K562 (cell line): ENCODE results near the gene PODXL2. TPM values are rescaled to one million over a fixed set of nuclear protein-coding genes. Genes with fewer than 3 reads are reported as not detected.
A peak's percentile ranks its signal among the peaks of the same experiment; 100 is the strongest.

ENCODE experiments used
- ATAC-seq: fragments of 200-7000 bp; cut with Tn5 transposase; 3 replicates; pipeline ENCODE4 v1.9.1; 2020; ENCODE audit warnings: moderate library complexity
- BruUV-seq: library from RNA; stranded (reverse); fragments of 400-500 nt; replicated peaks from 2 replicates; lab custom pipeline; 2021; lab: Mats Ljungman, UMichigan
- CTCF ChIA-PET: fragments of 300-600 bp; formaldehyde crosslinking; extraction: SDS; loops from one replicate; lab custom pipeline; 2021; ENCODE audit warnings: low intra/inter-chr PET ratio; lab: Yijun Ruan, JAX
- POLR2A ChIA-PET: fragments of 300-600, 350-650 bp; sonication (Branson Sonifier 250); formaldehyde crosslinking; extraction: SDS; loops from one replicate; lab custom pipeline; 2021; ENCODE audit warnings: antibody characterized with exemption, inconsistent platforms; lab: Yijun Ruan, JAX
- DNase-seq, 4 experiments: peaks; one replicate each; pipeline versions ENCODE4 v3.0.0 to v3.0.0-alpha.2; 2011 to 2018; ENCODE audit warnings: low spot score in 3 of 4, mixed read lengths in 3 of 4; ENCODE audit errors: extremely low read depth in 1 of 4
- FAIRE-seq: peaks from 2 replicates; lab custom pipeline; 2011; peaks lifted over from hg19 to GRCh38; lab: Jason Lieb, UNC
- H2AFZ ChIP-seq: 2 replicates; pipeline ENCODE4 v1.6.0; 2011; ENCODE audit warnings: low read depth, low read length, control low read depth, inconsistent platforms
- H3K27ac ChIP-seq: fragments of 200-600 bp; 3 replicates; pipeline ENCODE4 v1.8.0; 2011; ENCODE audit warnings: low read depth, mild to moderate bottlenecking, control low read depth, inconsistent platforms, low read length, moderate library complexity, mixed read lengths; ENCODE audit errors: extremely low read depth
- H3K27me3 ChIP-seq, 2 experiments: fragments of 300-600 bp in 1 of 2; 2 replicates in 1 of 2; 3 replicates in 1 of 2; pipeline versions ENCODE4 v1.6.0 to v1.8.0; 2011; ENCODE audit warnings: inconsistent platforms in 2 of 2, low read length in 2 of 2, mild to moderate bottlenecking in 1 of 2, mixed read lengths in 1 of 2, moderate library complexity in 1 of 2; ENCODE audit not compliant: control insufficient read depth in 2 of 2, insufficient read depth in 2 of 2
- H3K36me3 ChIP-seq: fragments of 300-600 bp; 3 replicates; pipeline ENCODE4 v1.8.0; 2011; ENCODE audit warnings: mild to moderate bottlenecking, low read length, inconsistent platforms; ENCODE audit not compliant: control insufficient read depth, insufficient read depth
- H3K4me1 ChIP-seq, 2 experiments: fragments of 200-600 bp in 1 of 2; replicated peaks in 1 of 2; 2 replicates in 1 of 2; 3 replicates in 1 of 2; pipeline versions ENCODE4 v1.5.1 to v1.8.0; 2011; ENCODE audit warnings: inconsistent platforms in 2 of 2, low read length in 2 of 2, mild to moderate bottlenecking in 1 of 2, mixed read lengths in 1 of 2, moderate library complexity in 1 of 2; ENCODE audit not compliant: control insufficient read depth in 2 of 2, insufficient read depth in 2 of 2
- H3K4me2 ChIP-seq: 2 replicates; pipeline ENCODE4 v1.6.1; 2011; ENCODE audit warnings: low read length, control low read depth, inconsistent platforms, mixed read lengths; ENCODE audit not compliant: insufficient read depth
- H3K4me3 ChIP-seq: fragments of 200-600 bp; sonication (generic), shearing (Covaris generic); 2 replicates; pipeline ENCODE4 v1.5.1; 2016; ENCODE audit warnings: control low read depth, inconsistent platforms
- H3K79me2 ChIP-seq: fragments of 200-600 bp; 3 replicates; pipeline ENCODE4 v1.8.0; 2011; ENCODE audit warnings: low read length, inconsistent platforms; ENCODE audit not compliant: control insufficient read depth, insufficient read depth
- H3K9ac ChIP-seq, 2 experiments: 2 replicates each; pipeline versions ENCODE4 v1.6.0 to v1.6.1; 2011; ENCODE audit warnings: low read depth in 2 of 2, low read length in 2 of 2, control low read depth in 1 of 2, inconsistent platforms in 1 of 2, mild to moderate bottlenecking in 1 of 2, mixed read lengths in 1 of 2; ENCODE audit not compliant: insufficient read depth in 1 of 2
- H3K9me1 ChIP-seq: one replicate; pipeline ENCODE4 v1.6.0; 2011; ENCODE audit warnings: inconsistent platforms, mild to moderate bottlenecking, low read length, moderate library complexity; ENCODE audit not compliant: control insufficient read depth, insufficient read depth
- H3K9me3 ChIP-seq: replicated peaks from 2 replicates; pipeline ENCODE4 v1.5.1; 2011; ENCODE audit warnings: low read depth, low read length, inconsistent platforms; ENCODE audit not compliant: control insufficient read depth, insufficient read depth
- H4K20me1 ChIP-seq: replicated peaks from 2 replicates; pipeline ENCODE4 v1.6.1; 2011; ENCODE audit warnings: low read length, inconsistent platforms, mixed read lengths; ENCODE audit not compliant: control insufficient read depth, insufficient read depth
- CBFA2T2 ChIP-seq: fragments of 450-650 bp; conservative IDR thresholded peaks from 2 replicates; pipeline ENCODE4 v1.6.1; 2017; ENCODE audit warnings: mild to moderate bottlenecking
- CBFA2T3 ChIP-seq: fragments of 450-650 bp; IDR thresholded peaks from 2 replicates; pipeline ENCODE4 v1.6.1; 2017
- CXXC5 ChIP-seq: fragments of 250-450 bp; sonication (Bioruptor Pico); IDR thresholded peaks from 2 replicates; pipeline ENCODE4 v1.8.0; 2022; ENCODE audit warnings: inconsistent platforms, mild to moderate bottlenecking, moderate library complexity
- DACH1 ChIP-seq: fragments of 450-650 bp; IDR thresholded peaks from 2 replicates; pipeline ENCODE4 v1.6.1; 2018; ENCODE audit not compliant: partially characterized antibody
- EZH2 ChIP-seq: IDR thresholded peaks from 2 replicates; pipeline ENCODE4 v1.6.1; 2012; ENCODE audit warnings: low read depth, mild to moderate bottlenecking, inconsistent platforms, low read length, borderline replicate concordance
- GTF2F1 ChIP-seq: IDR thresholded peaks from 2 replicates; pipeline ENCODE4 v1.6.1; 2011; ENCODE audit warnings: low read depth, low read length, improper control_type of control experiment
- JUND ChIP-seq, 2 experiments: IDR thresholded peaks; 2 replicates in 1 of 2; 3 replicates in 1 of 2; pipeline ENCODE4 v1.6.1; 2011; ENCODE audit warnings: borderline replicate concordance in 2 of 2, low read depth in 2 of 2, low read length in 2 of 2, improper control_type of control experiment in 1 of 2, missing biosample characterization in 1 of 2, missing genetic modification characterization in 1 of 2, missing genetic modification reagents in 1 of 2
- KAT2B ChIP-seq: IDR thresholded peaks from one replicate; pipeline ENCODE4 v1.6.1; 2012; ENCODE audit warnings: low read depth, mild to moderate bottlenecking, control low read depth, inconsistent platforms, low read length, moderate library complexity
- NCOR1 ChIP-seq: fragments of 450-650 bp; IDR thresholded peaks from 2 replicates; pipeline ENCODE4 v1.6.1; 2016; ENCODE audit warnings: mild to moderate bottlenecking, moderate library complexity
- OTX1 ChIP-seq: fragments of 450-650 bp; formaldehyde crosslinking; IDR thresholded peaks from 2 replicates; pipeline ENCODE4 v1.4.0; 2022; ENCODE audit warnings: mild to moderate bottlenecking
- SMARCE1 ChIP-seq: fragments of 450-650 bp; IDR thresholded peaks from 2 replicates; pipeline ENCODE4 v1.7.1; 2016; ENCODE audit warnings: mild to moderate bottlenecking
- THRAP3 ChIP-seq: fragments of 450-650 bp; IDR thresholded peaks from 2 replicates; pipeline ENCODE4 v1.6.1; 2016; ENCODE audit warnings: mild to moderate bottlenecking, inconsistent platforms, borderline replicate concordance
- YY1 ChIP-seq, 3 experiments: IDR thresholded peaks; 2 replicates each; pipeline ENCODE4 v1.6.1; 2011; ENCODE audit warnings: low read length in 2 of 3, mild to moderate bottlenecking in 2 of 3, moderate library complexity in 2 of 3, borderline replicate concordance in 1 of 3, control low read depth in 1 of 3, low read depth in 1 of 3; ENCODE audit not compliant: insufficient read depth in 3 of 3, insufficient replicate concordance in 2 of 3, control insufficient read depth in 1 of 3, insufficient read length in 1 of 3; ENCODE audit errors: extremely low read depth in 1 of 3
- ZBTB9 ChIP-seq: fragments of 450-650 bp; formaldehyde crosslinking; IDR thresholded peaks from 2 replicates; pipeline ENCODE4 v1.4.0; 2020; ENCODE audit warnings: mild to moderate bottlenecking, moderate library complexity
- ZMIZ1 ChIP-seq, 2 experiments: fragments of 150-350 bp in 1 of 2; IDR thresholded peaks; 2 replicates each; pipeline ENCODE4 v1.6.1; 2012 to 2016; ENCODE audit warnings: low read depth in 2 of 2, low read length in 2 of 2, mild to moderate bottlenecking in 1 of 2, moderate library complexity in 1 of 2
- WGBS: fragments of 100-300 bp; shearing (Covaris generic); methylation state at CpG from one replicate; pipeline ENCODE4 v1.1.6; 2016; ENCODE audit warnings: low coverage, mixed read lengths; ENCODE audit not compliant: insufficient coverage; ENCODE audit errors: missing lambda C conversion rate; 5-methylcytosine and 5-hydroxymethylcytosine counted together
- in situ Hi-C: fragments of 300-500 bp; cut with MboI; formaldehyde crosslinking; loops from 4 replicates; pipeline ENCODE4 v1.15.0; 2018; ENCODE audit warnings: inconsistent platforms, mixed read lengths
- intact Hi-C: fragments of 100-400 bp; cut with micrococcal nuclease; formaldehyde crosslinking; loops from 2 replicates; pipeline ENCODE4 v1.14.2; 2022
- polyA plus RNA-seq, 8 experiments: library from polyadenylated mRNA; depleted of rRNA in 4 of 8; stranded (reverse) in 5 of 8; unstranded in 3 of 8; fragments of >200 nt; fragmentation: Nextera tagmentation in 2 of 8; fragmentation: Illumina TruSeq in 1 of 8; extraction: Ambion mirVana in 2 of 8; extraction: Trizol in 1 of 8; gene quantifications; 2 replicates each; pipeline versions ENCODE4 v1.2.1 to v1.2.3, GENCODE V29; 2011 to 2014; ENCODE audit warnings: inconsistent platforms in 1 of 8, missing spikeins in 1 of 8
- total RNA-seq, 7 experiments: library from RNA; depleted of rRNA in 6 of 7; stranded (reverse); fragments of >200 nt in 6 of 7; fragmentation: Illumina TruSeq in 2 of 7; extraction: Trizol in 2 of 7; gene quantifications; 2 replicates each; pipeline versions ENCODE4 v1.2.1 to v1.2.3, GENCODE V29; 2011 to 2021; ENCODE audit warnings: low replicate concordance in 1 of 7
- TF ChIP-seq, protein P1 (sequence below): fragments of 450-650 bp; IDR thresholded peaks from 2 replicates; pipeline ENCODE4 v1.6.1; 2016; ENCODE audit warnings: low read depth, mild to moderate bottlenecking, moderate library complexity

PODXL2 gene
- total and polyA plus RNA-seq, 9 of the 15 experiments (the other 6 are each of a cell fraction or from before 2014, with no cell fraction given), result 0.03 to 52.5 (median 21.9) TPM

GRCh38 chr3:127595303-127595702, 33.7 kb upstream of the PODXL2 start:
- FAIRE-seq (no peak), ATAC-seq (no peak), DNase-seq (peak; percentile 44 to 67 (median 47))
- Histone ChIP-seq H2AFZ (no peak overlapping the region), H4K20me1 (no peaks in the 10 kb centered on the region), H3K4me3 (no peak overlapping the region), H3K4me2 (no peak overlapping the region; the same call in 1 of the 2 replicates), H3K9ac (peak overlapping the region in 1 of 2 experiments; percentile 31; a peak in 1 of 4 replicates), H3K79me2 (peaks cover 31% of the 10 kb centered on the region), H3K4me1 (peaks cover 49% of the 10 kb centered on the region in 2 experiments; a peak in 4 of 5 replicates), H3K36me3 (peaks cover 14% of the 10 kb centered on the region), H3K9me1 (no peaks in the 10 kb centered on the region), H3K9me3 (no peaks in the 10 kb centered on the region), H3K27me3 (no peaks in the 10 kb centered on the region), H3K27ac (no peak overlapping the region; the same call in 1 of the 3 replicates)
- 2% methylated on average over 4 of the region's 4 CpGs for WGBS
- ChIA-PET CTCF (no interaction called here), POLR2A (interaction anchor here (0.6 to 1.5 kb wide), 4 partner anchors 12 to 384 kb away, joined by 3 to 4 read pairs (median 4); no protein-coding TSS in a partner anchor)
- intact Hi-C loops, result no loop called here
- in situ Hi-C loops, result no loop called here
- BruUV-seq, result no TSS peak
- TF ChIP-seq EZH2 (no peak), DACH1 (peak; percentile 13), SMARCE1 (0 out of 2 replicates have a peak, but pooled peaks have one; percentile 35), ZBTB9 (0 out of 2 replicates have a peak, but pooled peaks have one; percentile 58), CXXC5 (0 out of 2 replicates have a peak, but pooled peaks have one; percentile 38), JUND (IDR thresholded peaks at IDR 0.05; ENCODE audit: borderline replicate concordance, low read depth, low read length) (0 out of 2 replicates have a peak, but pooled peaks have one; percentile 21), JUND (tag; IDR thresholded peaks at IDR 0.05; ENCODE audit: borderline replicate concordance, low read depth, low read length) (no peak; the same call in 2 of the 3 replicates), CBFA2T2 (peak; percentile 39), KAT2B (no peak), NCOR1 (peak; percentile 18; the same call in 1 of the 2 replicates), ZMIZ1 (IDR thresholded peaks at IDR 0.05; ENCODE audit: low read depth in 2 of 2, low read length in 2 of 2) (no peak), GTF2F1 (no peak), THRAP3 (no peak), YY1 (IDR thresholded peaks at IDR 0.05; ENCODE audit: borderline replicate concordance in 1 of 3, control insufficient read depth in 1 of 3, extremely low read depth in 1 of 3, insufficient read depth in 3 of 3, insufficient read length in 1 of 3, insufficient replicate concordance in 2 of 3, low read depth in 1 of 3, low read length in 2 of 3) (peak in 1 of 3 experiments; percentile 72), CBFA2T3 (peak; percentile 62), OTX1 (CRISPR knock-in tag) (no peak)
- TF ChIP-seq, protein P1, sequence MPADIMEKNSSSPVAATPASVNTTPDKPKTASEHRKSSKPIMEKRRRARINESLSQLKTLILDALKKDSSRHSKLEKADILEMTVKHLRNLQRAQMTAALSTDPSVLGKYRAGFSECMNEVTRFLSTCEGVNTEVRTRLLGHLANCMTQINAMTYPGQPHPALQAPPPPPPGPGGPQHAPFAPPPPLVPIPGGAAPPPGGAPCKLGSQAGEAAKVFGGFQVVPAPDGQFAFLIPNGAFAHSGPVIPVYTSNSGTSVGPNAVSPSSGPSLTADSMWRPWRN, result 0 out of 2 replicates have a peak, but pooled peaks have one; percentile 12
